K562 (cell line): ENCODE results near the gene CA7. TPM values are rescaled to one million over a fixed set of nuclear protein-coding genes. Genes with fewer than 3 reads are reported as not detected.

ENCODE experiments used
- BHLHE40 ChIP-seq: IDR thresholded peaks from 2 replicates; pipeline ENCODE4 v1.6.1; 2011; ENCODE audit warnings: low read length, improper control_type of control experiment
- CBX1 ChIP-seq: sonication (generic); IDR thresholded peaks from 2 replicates; pipeline ENCODE4 v1.6.1; 2016; ENCODE audit warnings: antibody characterized with exemption, low read depth, mild to moderate bottlenecking
- EHMT2 ChIP-seq: fragments of 450-650 bp; IDR thresholded peaks from 2 replicates; pipeline ENCODE4 v1.6.1; 2018; ENCODE audit warnings: antibody characterized with exemption
- ESRRA ChIP-seq: fragments of 450-650 bp; IDR thresholded peaks from 2 replicates; pipeline ENCODE4 v1.6.1; 2014; ENCODE audit warnings: low read depth, mild to moderate bottlenecking, moderate library complexity, borderline replicate concordance
- GABPB1 ChIP-seq: sonication (generic); formaldehyde crosslinking; IDR thresholded peaks from 2 replicates; pipeline ENCODE4 v1.8.0; 2022; ENCODE audit warnings: mild to moderate bottlenecking, missing genetic modification reagents
- HNRNPLL ChIP-seq: fragments of 200-400 bp; formaldehyde crosslinking; IDR thresholded peaks from 2 replicates; pipeline ENCODE4 v1.6.1; 2017; ENCODE audit warnings: low read length, low read depth, mild to moderate bottlenecking; ENCODE audit not compliant: poor library complexity, severe bottlenecking
- KDM5B ChIP-seq: fragments of 200-600 bp; sonication (generic); IDR thresholded peaks from 2 replicates; pipeline ENCODE4 v1.6.1; 2012; ENCODE audit warnings: low read depth, mild to moderate bottlenecking, moderate library complexity, low read length, control low read depth, inconsistent platforms; ENCODE audit not compliant: insufficient replicate concordance
- MAFK ChIP-seq: IDR thresholded peaks from 2 replicates; pipeline ENCODE4 v1.6.1; 2011; ENCODE audit warnings: low read length, improper control_type of control experiment
- MTA1 ChIP-seq: fragments of 450-650 bp; IDR thresholded peaks from 2 replicates; pipeline ENCODE4 v1.6.1; 2017; ENCODE audit warnings: borderline replicate concordance
- NFRKB ChIP-seq: fragments of 450-650 bp; IDR thresholded peaks from 2 replicates; pipeline ENCODE4 v1.6.1; 2016; ENCODE audit warnings: low read depth
- NR2C1 ChIP-seq, 2 experiments: fragments of 450-650 bp; IDR thresholded peaks; 2 replicates each; pipeline ENCODE4 v1.6.1; 2017; ENCODE audit warnings: mild to moderate bottlenecking in 2 of 2, antibody characterized with exemption in 1 of 2, inconsistent platforms in 1 of 2, missing compliant biosample characterization in 1 of 2, missing genetic modification characterization in 1 of 2
- PTBP1 ChIP-seq: fragments of 200-400 bp; formaldehyde crosslinking; IDR thresholded peaks from 2 replicates; pipeline ENCODE4 v1.6.1; 2017; ENCODE audit warnings: low read depth, low read length
- RBFOX2 ChIP-seq: fragments of 200-400 bp; formaldehyde crosslinking; IDR thresholded peaks from 2 replicates; pipeline ENCODE4 v1.6.1; 2017; ENCODE audit warnings: low read depth, mild to moderate bottlenecking, low read length, moderate library complexity
- RBM14 ChIP-seq: fragments of 200-400 bp; formaldehyde crosslinking; IDR thresholded peaks from 2 replicates; pipeline ENCODE4 v1.6.1; 2018; ENCODE audit warnings: low read depth, mild to moderate bottlenecking, low read length, moderate library complexity, borderline replicate concordance; ENCODE audit not compliant: insufficient read depth
- SETDB1 ChIP-seq: IDR thresholded peaks from one replicate; pipeline ENCODE4 v1.6.1; 2012; ENCODE audit warnings: low read length, control low read depth, inconsistent platforms
- SIN3A ChIP-seq, 2 experiments: fragments of 150-350 bp in 1 of 2; IDR thresholded peaks; 2 replicates each; pipeline ENCODE4 v1.6.1; 2011 to 2016; ENCODE audit warnings: borderline replicate concordance in 2 of 2, low read depth in 2 of 2, low read length in 2 of 2, mild to moderate bottlenecking in 2 of 2, moderate library complexity in 2 of 2; ENCODE audit not compliant: control insufficient read depth in 1 of 2
- SIN3B ChIP-seq: fragments of 450-650 bp; IDR thresholded peaks from 2 replicates; pipeline ENCODE4 v1.6.1; 2017; ENCODE audit warnings: low read depth, mild to moderate bottlenecking, moderate library complexity
- SOX6 ChIP-seq: fragments of 450-650 bp; IDR thresholded peaks from 2 replicates; pipeline ENCODE4 v1.6.1; 2014; ENCODE audit warnings: mild to moderate bottlenecking
- TFAM ChIP-seq: fragments of 250-450 bp; sonication (Bioruptor Pico); conservative IDR thresholded peaks from 2 replicates; pipeline ENCODE4 v1.5.0; 2021; ENCODE audit warnings: mild to moderate bottlenecking, moderate library complexity
- ZSCAN29 ChIP-seq: fragments of 450-650 bp; IDR thresholded peaks from 2 replicates; pipeline ENCODE4 v1.6.1; 2017
- polyA plus RNA-seq, 8 experiments: library from polyadenylated mRNA; depleted of rRNA in 4 of 8; stranded (reverse) in 5 of 8; unstranded in 3 of 8; fragments of >200 nt; fragmentation: Nextera tagmentation in 2 of 8; fragmentation: Illumina TruSeq in 1 of 8; extraction: Ambion mirVana in 2 of 8; extraction: Trizol in 1 of 8; gene quantifications; 2 replicates each; pipeline versions ENCODE4 v1.2.1 to v1.2.3, GENCODE V29; 2011 to 2014; ENCODE audit warnings: inconsistent platforms in 1 of 8, missing spikeins in 1 of 8
- total RNA-seq, 7 experiments: library from RNA; depleted of rRNA in 6 of 7; stranded (reverse); fragments of >200 nt in 6 of 7; fragmentation: Illumina TruSeq in 2 of 7; extraction: Trizol in 2 of 7; gene quantifications; 2 replicates each; pipeline versions ENCODE4 v1.2.1 to v1.2.3, GENCODE V29; 2011 to 2021; ENCODE audit warnings: low replicate concordance in 1 of 7
- TF ChIP-seq, protein P1 (sequence below): fragments of 200-800 bp; sonication (Bioruptor generic); IDR thresholded peaks from 2 replicates; pipeline ENCODE4 v1.6.1; 2017; ENCODE audit warnings: missing genetic modification characterization, missing compliant biosample characterization
- TF ChIP-seq, protein P2 (sequence below): fragments of 250-450 bp; sonication (Bioruptor Pico); IDR thresholded peaks from 2 replicates; pipeline ENCODE4 v1.8.0; 2022; ENCODE audit warnings: inconsistent platforms, mild to moderate bottlenecking, moderate library complexity, borderline replicate concordance
- TF ChIP-seq, protein P3 (sequence below): sonication (generic); formaldehyde crosslinking; IDR thresholded peaks from 2 replicates; pipeline ENCODE4 v1.8.0; 2022; ENCODE audit warnings: mild to moderate bottlenecking, missing genetic modification reagents

The CA7 gene
- total and polyA plus RNA-seq, 9 of the 15 experiments (the other 6 are each of a cell fraction or from before 2014, with no cell fraction given) = 0.03 to 0.07 (median 0.05) TPM; not detected in 5

DNA sequence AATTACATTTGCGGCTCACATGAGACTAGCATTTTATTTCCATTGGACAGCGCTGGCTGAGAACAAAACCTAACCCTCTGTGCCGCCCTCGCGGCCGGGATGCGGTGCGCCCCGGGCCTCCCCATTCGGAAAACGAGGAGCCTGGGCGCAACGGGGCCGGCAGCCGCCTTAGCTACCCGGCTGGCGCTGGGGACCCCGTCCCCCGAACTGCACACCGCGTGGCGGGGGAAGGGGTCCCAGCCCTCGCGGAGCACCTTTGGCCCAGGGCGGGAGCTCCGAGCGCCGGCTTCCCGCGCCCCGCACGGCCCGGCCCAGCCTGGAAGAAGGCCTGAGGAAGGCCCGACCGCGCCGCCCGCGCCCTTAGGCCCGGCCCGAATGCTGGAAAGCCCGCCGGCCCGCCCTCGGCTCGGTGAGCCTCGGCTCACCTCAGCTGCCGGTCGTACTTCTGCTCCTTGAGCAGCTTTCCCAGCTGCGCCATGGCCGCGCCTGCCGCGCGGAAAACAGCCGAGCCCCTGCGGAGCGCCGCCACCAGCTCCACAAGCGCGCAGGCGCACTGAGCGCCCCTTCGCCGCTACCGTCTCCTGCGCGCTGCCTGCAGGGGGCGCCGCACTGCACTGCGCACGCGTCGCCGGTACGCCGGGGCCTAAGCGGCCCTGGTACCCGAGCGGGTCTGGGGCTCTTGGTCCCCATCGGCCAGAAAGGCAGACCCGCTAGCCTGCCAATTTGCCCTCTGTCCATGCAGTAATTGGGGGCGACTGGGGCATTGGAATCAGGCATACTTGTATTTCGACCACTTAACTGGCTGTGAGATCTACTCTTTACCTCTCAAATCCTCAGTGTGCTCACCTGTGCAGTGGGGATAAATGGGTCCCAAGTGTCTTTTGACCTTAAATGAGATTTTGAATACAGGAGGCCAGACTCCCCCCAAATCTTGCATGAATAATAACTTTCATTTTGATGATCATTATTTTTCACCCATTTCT lies 13.5 kb upstream of the CA7 start, which contains the start of gene NAE1 (continued):
- TF ChIP-seq, protein P1, sequence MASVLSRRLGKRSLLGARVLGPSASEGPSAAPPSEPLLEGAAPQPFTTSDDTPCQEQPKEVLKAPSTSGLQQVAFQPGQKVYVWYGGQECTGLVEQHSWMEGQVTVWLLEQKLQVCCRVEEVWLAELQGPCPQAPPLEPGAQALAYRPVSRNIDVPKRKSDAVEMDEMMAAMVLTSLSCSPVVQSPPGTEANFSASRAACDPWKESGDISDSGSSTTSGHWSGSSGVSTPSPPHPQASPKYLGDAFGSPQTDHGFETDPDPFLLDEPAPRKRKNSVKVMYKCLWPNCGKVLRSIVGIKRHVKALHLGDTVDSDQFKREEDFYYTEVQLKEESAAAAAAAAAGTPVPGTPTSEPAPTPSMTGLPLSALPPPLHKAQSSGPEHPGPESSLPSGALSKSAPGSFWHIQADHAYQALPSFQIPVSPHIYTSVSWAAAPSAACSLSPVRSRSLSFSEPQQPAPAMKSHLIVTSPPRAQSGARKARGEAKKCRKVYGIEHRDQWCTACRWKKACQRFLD (CRISPR knock-in tag) = no peak
- TF ChIP-seq RBM14 = 0 out of 2 replicates have a peak, but pooled peaks have one; percentile 71
- no peak for TF ChIP-seq MAFK
- TF ChIP-seq ZSCAN29 = no peak
- TF ChIP-seq GABPB1 (CRISPR knock-in tag) = peak; percentile 59; the same call in 1 of the 2 replicates
- TF ChIP-seq SOX6 = 0 out of 2 replicates have a peak, but pooled peaks have one; percentile 42
- TF ChIP-seq RBFOX2 = peak; percentile 97
- TF ChIP-seq NR2C1 (IDR thresholded peaks at IDR 0.05) = no peak
- no peak for TF ChIP-seq NR2C1 (tag; IDR thresholded peaks at IDR 0.05)
- TF ChIP-seq, protein P2, sequence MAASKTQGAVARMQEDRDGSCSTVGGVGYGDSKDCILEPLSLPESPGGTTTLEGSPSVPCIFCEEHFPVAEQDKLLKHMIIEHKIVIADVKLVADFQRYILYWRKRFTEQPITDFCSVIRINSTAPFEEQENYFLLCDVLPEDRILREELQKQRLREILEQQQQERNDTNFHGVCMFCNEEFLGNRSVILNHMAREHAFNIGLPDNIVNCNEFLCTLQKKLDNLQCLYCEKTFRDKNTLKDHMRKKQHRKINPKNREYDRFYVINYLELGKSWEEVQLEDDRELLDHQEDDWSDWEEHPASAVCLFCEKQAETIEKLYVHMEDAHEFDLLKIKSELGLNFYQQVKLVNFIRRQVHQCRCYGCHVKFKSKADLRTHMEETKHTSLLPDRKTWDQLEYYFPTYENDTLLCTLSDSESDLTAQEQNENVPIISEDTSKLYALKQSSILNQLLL (CRISPR knock-in tag) = no peak
- peak; percentile 91 for TF ChIP-seq KDM5B
- TF ChIP-seq TFAM = no peak
- TF ChIP-seq BHLHE40 = 0 out of 2 replicates have a peak, but pooled peaks have one; percentile 38
- TF ChIP-seq PTBP1 = 0 out of 2 replicates have a peak, but pooled peaks have one; percentile 36
- TF ChIP-seq, protein P3, sequence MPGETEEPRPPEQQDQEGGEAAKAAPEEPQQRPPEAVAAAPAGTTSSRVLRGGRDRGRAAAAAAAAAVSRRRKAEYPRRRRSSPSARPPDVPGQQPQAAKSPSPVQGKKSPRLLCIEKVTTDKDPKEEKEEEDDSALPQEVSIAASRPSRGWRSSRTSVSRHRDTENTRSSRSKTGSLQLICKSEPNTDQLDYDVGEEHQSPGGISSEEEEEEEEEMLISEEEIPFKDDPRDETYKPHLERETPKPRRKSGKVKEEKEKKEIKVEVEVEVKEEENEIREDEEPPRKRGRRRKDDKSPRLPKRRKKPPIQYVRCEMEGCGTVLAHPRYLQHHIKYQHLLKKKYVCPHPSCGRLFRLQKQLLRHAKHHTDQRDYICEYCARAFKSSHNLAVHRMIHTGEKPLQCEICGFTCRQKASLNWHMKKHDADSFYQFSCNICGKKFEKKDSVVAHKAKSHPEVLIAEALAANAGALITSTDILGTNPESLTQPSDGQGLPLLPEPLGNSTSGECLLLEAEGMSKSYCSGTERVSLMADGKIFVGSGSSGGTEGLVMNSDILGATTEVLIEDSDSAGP = 0 out of 2 replicates have a peak, but pooled peaks have one; percentile 24
- peak; percentile 58; the same call in 1 of the 2 replicates for TF ChIP-seq ESRRA
- 0 out of 2 replicates have a peak, but pooled peaks have one; percentile 54 for TF ChIP-seq NFRKB
- 0 out of 2 replicates have a peak, but pooled peaks have one; percentile 30 for TF ChIP-seq SIN3B
- peak; percentile 63 for TF ChIP-seq CBX1
- TF ChIP-seq SETDB1 = no peak
- peak; percentile 78 for TF ChIP-seq HNRNPLL
- peak; percentile 40; the same call in 1 of the 2 replicates for TF ChIP-seq MTA1
- TF ChIP-seq SIN3A (IDR thresholded peaks at IDR 0.05; ENCODE audit: borderline replicate concordance in 2 of 2, control insufficient read depth in 1 of 2, low read depth in 2 of 2, low read length in 2 of 2) = peak; percentile 39 to 62; a peak in 3 of 4 replicates
- TF ChIP-seq EHMT2 = no peak
